Measurements from ENCODE around the gene LPCAT1.

GRCh38 chr5:1497242-1497777, 26.4 kb downstream of the LPCAT1 start:
- TF ChIP-seq CTCF (IDR thresholded peaks at IDR 0.05; ENCODE audit: poor library complexity) (no peak), EZH2 (IDR thresholded peaks at IDR 0.05; ENCODE audit: borderline replicate concordance) (no peak)
